Fibroblast of lung (primary cell): ENCODE measurements around the gene IL16. TPM values are rescaled to one million over a fixed set of nuclear protein-coding genes. Genes with fewer than 3 reads are reported as not detected.

Experiments
- DNase-seq, 2 donors: peaks; one replicate each; pipeline versions ENCODE4 v3.0.0 to v3.0.0-alpha.2; 2010; ENCODE audit warnings: low read depth in 2 of 2
- H2AFZ ChIP-seq: 2 replicates; pipeline ENCODE4 v1.5.1; 2012; ENCODE audit warnings: low read length, control low read depth, inconsistent platforms
- H3K27ac ChIP-seq: 2 replicates; pipeline ENCODE4 v1.5.1; 2011; ENCODE audit warnings: low read length, control low read depth; ENCODE audit not compliant: insufficient read depth
- H3K27me3 ChIP-seq: 2 replicates; pipeline ENCODE4 v1.5.1; 2011; ENCODE audit warnings: mild to moderate bottlenecking, low read length; ENCODE audit not compliant: control insufficient read depth, insufficient read depth
- H3K36me3 ChIP-seq: 2 replicates; pipeline ENCODE4 v1.5.1; 2011; ENCODE audit warnings: low read length; ENCODE audit not compliant: control insufficient read depth, insufficient read depth
- H3K4me1 ChIP-seq: 2 replicates; pipeline ENCODE4 v1.5.1; 2011; ENCODE audit warnings: low read length; ENCODE audit not compliant: control insufficient read depth, insufficient read depth; ENCODE audit errors: extremely low read depth
- H3K4me2 ChIP-seq: 2 replicates; pipeline ENCODE4 v1.5.1; 2011; ENCODE audit warnings: low read length, control low read depth; ENCODE audit not compliant: insufficient read depth; ENCODE audit errors: extremely low read depth
- H3K4me3 ChIP-seq, 4 experiments: fragments of 200-600 bp in 1 of 4; sonication (generic) in 1 of 4; replicated peaks in 1 of 4; 2 replicates each; pipeline ENCODE4 v1.5.1; 2011 to 2016; ENCODE audit warnings: low read length in 4 of 4, low read depth in 3 of 4, mild to moderate bottlenecking in 3 of 4, control low read depth in 2 of 4, inconsistent platforms in 1 of 4, mixed read lengths in 1 of 4; ENCODE audit not compliant: insufficient read depth in 1 of 4; ENCODE audit errors: control extremely low read depth in 1 of 4
- H3K79me2 ChIP-seq: 2 replicates; pipeline ENCODE4 v1.5.1; 2012; ENCODE audit warnings: mild to moderate bottlenecking, low read length, inconsistent platforms; ENCODE audit not compliant: control insufficient read depth, insufficient read depth
- H3K9ac ChIP-seq: 2 replicates; pipeline ENCODE4 v1.5.1; 2011; ENCODE audit warnings: mild to moderate bottlenecking, low read length, control low read depth; ENCODE audit not compliant: insufficient read depth
- H3K9me3 ChIP-seq: 2 replicates; pipeline ENCODE4 v1.5.1; 2012; ENCODE audit warnings: low read depth, low read length; ENCODE audit not compliant: control insufficient read depth, insufficient read depth
- H4K20me1 ChIP-seq: 2 replicates; pipeline ENCODE4 v1.5.1; 2011; ENCODE audit warnings: low read length; ENCODE audit not compliant: control insufficient read depth, insufficient read depth; ENCODE audit errors: extremely low read depth
- EZH2 ChIP-seq: IDR thresholded peaks from 2 replicates; pipeline ENCODE4 v1.5.1; 2012; ENCODE audit warnings: low read length, control low read depth, mild to moderate bottlenecking; ENCODE audit errors: missing control alignments
- polyA plus RNA-seq, 2 donors: library from polyadenylated mRNA; depleted of rRNA in 1 of 2; stranded (reverse) in 1 of 2; unstranded in 1 of 2; fragments of >200 nt; gene quantifications; 2 replicates each; pipeline ENCODE4 v1.2.1, GENCODE V29; 2011 to 2012; ENCODE audit warnings: missing spikeins in 1 of 2
- total RNA-seq: library from RNA; depleted of rRNA; stranded (reverse); fragments of >200 nt; gene quantifications from 2 replicates; pipeline ENCODE4 v1.2.1, GENCODE V29; 2014
- TF ChIP-seq, protein P1 (sequence below), 2 donors: IDR thresholded peaks in 1 of 2; conservative IDR thresholded peaks in 1 of 2; 1 replicate in 1 of 2; 2 replicates in 1 of 2; pipeline ENCODE4 v1.5.1; 2011 to 2012; ENCODE audit warnings: low read length in 2 of 2, control low read depth in 1 of 2, inconsistent platforms in 1 of 2, low read depth in 1 of 2, mild to moderate bottlenecking in 1 of 2

Gene IL16
- total and polyA plus RNA-seq, 2 donors (not counting 1 experiment from before 2014, with no cell fraction given) = 0.96 to 5.0 TPM

DNA sequence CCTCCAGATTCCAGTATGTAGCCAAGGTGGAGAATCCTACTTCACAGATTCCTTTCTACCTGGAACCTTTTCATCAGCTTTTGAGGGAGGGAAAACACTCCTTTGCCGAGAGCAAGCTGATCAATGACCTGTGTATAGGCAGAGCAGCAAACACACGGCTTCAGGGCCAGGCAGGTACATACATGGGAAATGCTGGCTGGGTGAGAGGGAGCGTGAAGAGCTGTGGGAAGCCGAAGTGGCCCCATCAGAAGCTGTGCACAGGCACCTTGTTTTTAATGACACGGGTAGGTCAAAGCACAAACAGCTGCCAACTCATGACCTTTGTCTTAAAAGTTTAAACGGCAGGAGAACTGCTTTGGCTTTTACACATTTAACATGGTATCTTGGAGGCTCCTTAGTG, 101.9 kb downstream of the IL16 start:
- H3K9ac ChIP-seq = no peak overlapping the region
- no peak overlapping the region for H2AFZ ChIP-seq

DNA sequence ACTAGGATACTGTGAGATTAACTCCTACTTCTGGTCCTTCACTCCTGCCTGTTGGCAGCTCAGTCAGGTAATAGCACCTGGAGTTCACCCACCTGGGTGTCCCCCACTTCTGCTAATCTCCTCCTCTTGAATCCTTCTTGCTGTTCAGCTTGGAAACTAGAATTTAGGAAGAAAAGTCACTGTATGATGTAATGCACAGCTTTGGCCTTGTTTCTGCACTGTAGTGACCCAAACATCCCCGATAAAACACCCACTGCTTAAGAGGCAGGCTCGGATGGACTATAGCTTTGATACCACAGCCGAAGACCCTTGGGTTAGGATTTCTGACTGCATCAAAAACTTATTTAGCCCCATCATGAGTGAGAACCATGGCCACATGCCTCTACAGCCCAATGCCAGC, 102.5 kb downstream of the IL16 start:
- Histone ChIP-seq H3K4me1 (peaks cover 3% of the 10 kb centered on the region), H3K36me3 (no peaks in the 10 kb centered on the region), H3K4me2 (no peak overlapping the region), H3K9ac (no peak overlapping the region), H4K20me1 (no peaks in the 10 kb centered on the region), H3K27me3 (no peaks in the 10 kb centered on the region), H3K4me3 (no peak overlapping the region), H3K79me2 (no peaks in the 10 kb centered on the region), H3K9me3 (no peaks in the 10 kb centered on the region), H2AFZ (no peak overlapping the region), H3K27ac (no peak overlapping the region)
- TF ChIP-seq, protein P1, sequence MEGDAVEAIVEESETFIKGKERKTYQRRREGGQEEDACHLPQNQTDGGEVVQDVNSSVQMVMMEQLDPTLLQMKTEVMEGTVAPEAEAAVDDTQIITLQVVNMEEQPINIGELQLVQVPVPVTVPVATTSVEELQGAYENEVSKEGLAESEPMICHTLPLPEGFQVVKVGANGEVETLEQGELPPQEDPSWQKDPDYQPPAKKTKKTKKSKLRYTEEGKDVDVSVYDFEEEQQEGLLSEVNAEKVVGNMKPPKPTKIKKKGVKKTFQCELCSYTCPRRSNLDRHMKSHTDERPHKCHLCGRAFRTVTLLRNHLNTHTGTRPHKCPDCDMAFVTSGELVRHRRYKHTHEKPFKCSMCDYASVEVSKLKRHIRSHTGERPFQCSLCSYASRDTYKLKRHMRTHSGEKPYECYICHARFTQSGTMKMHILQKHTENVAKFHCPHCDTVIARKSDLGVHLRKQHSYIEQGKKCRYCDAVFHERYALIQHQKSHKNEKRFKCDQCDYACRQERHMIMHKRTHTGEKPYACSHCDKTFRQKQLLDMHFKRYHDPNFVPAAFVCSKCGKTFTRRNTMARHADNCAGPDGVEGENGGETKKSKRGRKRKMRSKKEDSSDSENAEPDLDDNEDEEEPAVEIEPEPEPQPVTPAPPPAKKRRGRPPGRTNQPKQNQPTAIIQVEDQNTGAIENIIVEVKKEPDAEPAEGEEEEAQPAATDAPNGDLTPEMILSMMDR (conservative IDR thresholded peaks at IDR 0.05 in 1 of 2, IDR thresholded peaks at IDR 0.05 in 1 of 2; ENCODE audit: low read depth in 1 of 2, low read length in 2 of 2) = no peak
- TF ChIP-seq EZH2 = no peak
- no peak for DNase-seq

More for the DNA sequence above, 101.9 kb downstream of the IL16 start:
- Histone ChIP-seq H3K4me1 (peaks cover 2% of the 10 kb centered on the region), H3K36me3 (no peaks in the 10 kb centered on the region), H3K27me3 (no peaks in the 10 kb centered on the region), H3K79me2 (no peaks in the 10 kb centered on the region), H4K20me1 (no peaks in the 10 kb centered on the region), H3K27ac (no peak overlapping the region), H3K4me3 (no peak overlapping the region), H3K9me3 (no peaks in the 10 kb centered on the region), H3K4me2 (no peak overlapping the region)
- no peak for TF ChIP-seq EZH2
- TF ChIP-seq, protein P1 (conservative IDR thresholded peaks at IDR 0.05 in 1 of 2, IDR thresholded peaks at IDR 0.05 in 1 of 2; ENCODE audit: low read depth in 1 of 2, low read length in 2 of 2) = no peak
- no peak for DNase-seq

DNA sequence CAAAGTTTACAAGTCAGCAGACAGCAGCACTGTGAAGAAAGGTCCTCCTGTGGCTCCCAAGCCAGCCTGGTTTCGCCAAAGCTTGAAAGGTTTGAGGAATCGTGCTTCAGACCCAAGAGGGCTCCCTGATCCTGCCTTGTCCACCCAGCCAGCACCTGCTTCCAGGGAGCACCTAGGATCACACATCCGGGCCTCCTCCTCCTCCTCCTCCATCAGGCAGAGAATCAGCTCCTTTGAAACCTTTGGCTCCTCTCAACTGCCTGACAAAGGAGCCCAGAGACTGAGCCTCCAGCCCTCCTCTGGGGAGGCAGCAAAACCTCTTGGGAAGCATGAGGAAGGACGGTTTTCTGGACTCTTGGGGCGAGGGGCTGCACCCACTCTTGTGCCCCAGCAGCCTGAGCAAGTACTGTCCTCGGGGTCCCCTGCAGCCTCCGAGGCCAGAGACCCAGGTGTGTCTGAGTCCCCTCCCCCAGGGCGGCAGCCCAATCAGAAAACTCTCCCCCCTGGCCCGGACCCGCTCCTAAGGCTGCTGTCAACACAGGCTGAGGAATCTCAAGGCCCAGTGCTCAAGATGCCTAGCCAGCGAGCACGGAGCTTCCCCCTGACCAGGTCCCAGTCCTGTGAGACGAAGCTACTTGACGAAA, 103.1 kb downstream of the IL16 start:
- no peak overlapping the region for H3K4me3 ChIP-seq
- H3K9ac ChIP-seq = no peak overlapping the region
- no peaks in the 10 kb centered on the region for H3K27me3 ChIP-seq
- TF ChIP-seq EZH2 = no peak
- TF ChIP-seq, protein P1 (conservative IDR thresholded peaks at IDR 0.05 in 1 of 2, IDR thresholded peaks at IDR 0.05 in 1 of 2; ENCODE audit: low read depth in 1 of 2, low read length in 2 of 2) = no peak
- no peak overlapping the region for H3K4me2 ChIP-seq
- no peak for DNase-seq
- no peak overlapping the region for H3K27ac ChIP-seq
- H3K36me3 ChIP-seq = no peaks in the 10 kb centered on the region
- no peaks in the 10 kb centered on the region for H3K79me2 ChIP-seq
- no peaks in the 10 kb centered on the region for H3K9me3 ChIP-seq
- H3K4me1 ChIP-seq = peaks cover 6% of the 10 kb centered on the region
- H2AFZ ChIP-seq = no peak overlapping the region
- H4K20me1 ChIP-seq = no peaks in the 10 kb centered on the region
